K562 (cell line): ENCODE results near the gene MTA2. TPM values are rescaled to one million over a fixed set of nuclear protein-coding genes. Genes with fewer than 3 reads are reported as not detected.

ENCODE experiments used
- CREM ChIP-seq: IDR thresholded peaks from 2 replicates; pipeline ENCODE4 v1.6.1; 2014; ENCODE audit warnings: antibody characterized with exemption, low read depth
- EHMT2 ChIP-seq: fragments of 450-650 bp; IDR thresholded peaks from 2 replicates; pipeline ENCODE4 v1.6.1; 2018; ENCODE audit warnings: antibody characterized with exemption
- ELF1 ChIP-seq: fragments of 200-800 bp; sonication (Bioruptor generic); IDR thresholded peaks from 2 replicates; pipeline ENCODE4 v1.6.1; 2016; ENCODE audit warnings: missing genetic modification characterization, missing compliant biosample characterization
- FOSL1 ChIP-seq: fragments of 200-800 bp; sonication (Bioruptor generic); conservative IDR thresholded peaks from 2 replicates; pipeline ENCODE4 v1.6.1; 2016; ENCODE audit warnings: missing genetic modification characterization, missing compliant biosample characterization
- GATAD2A ChIP-seq: fragments of 450-650 bp; IDR thresholded peaks from 2 replicates; pipeline ENCODE4 v1.6.1; 2017
- GTF2A2 ChIP-seq: IDR thresholded peaks from 2 replicates; pipeline ENCODE4 v1.6.1; 2016; ENCODE audit warnings: mild to moderate bottlenecking, missing genetic modification characterization, missing compliant biosample characterization
- GTF2B ChIP-seq: IDR thresholded peaks from 2 replicates; pipeline ENCODE4 v1.6.1; 2011; ENCODE audit not compliant: insufficient read length; ENCODE audit errors: extremely low read depth
- HCFC1 ChIP-seq: IDR thresholded peaks from 2 replicates; pipeline ENCODE4 v1.6.1; 2012; ENCODE audit warnings: low read depth, low read length, improper control_type of control experiment
- HDAC2 ChIP-seq: fragments of 450-650 bp; IDR thresholded peaks from 2 replicates; pipeline ENCODE4 v1.6.1; 2016; ENCODE audit warnings: mild to moderate bottlenecking
- JUND ChIP-seq, 2 experiments: IDR thresholded peaks; 2 replicates in 1 of 2; 3 replicates in 1 of 2; pipeline ENCODE4 v1.6.1; 2011; ENCODE audit warnings: borderline replicate concordance in 2 of 2, low read depth in 2 of 2, low read length in 2 of 2, improper control_type of control experiment in 1 of 2, missing biosample characterization in 1 of 2, missing genetic modification characterization in 1 of 2, missing genetic modification reagents in 1 of 2
- MITF ChIP-seq: IDR thresholded peaks from 2 replicates; pipeline ENCODE4 v1.6.1; 2014; ENCODE audit warnings: antibody characterized with exemption
- MTA2 ChIP-seq: fragments of 450-650 bp; IDR thresholded peaks from 2 replicates; pipeline ENCODE4 v1.6.1; 2016; ENCODE audit warnings: low read depth
- MTF1 ChIP-seq: fragments of 250-450 bp; sonication (Bioruptor Pico); IDR thresholded peaks from 2 replicates; pipeline ENCODE4 v1.9.0; 2021; ENCODE audit warnings: moderate library complexity, mild to moderate bottlenecking, inconsistent platforms, borderline replicate concordance
- NFATC3 ChIP-seq: fragments of 450-650 bp; IDR thresholded peaks from 2 replicates; pipeline ENCODE4 v1.6.1; 2017; ENCODE audit warnings: mild to moderate bottlenecking
- PCBP1 ChIP-seq: fragments of 200-400 bp; formaldehyde crosslinking; IDR thresholded peaks from 2 replicates; pipeline ENCODE4 v1.6.1; 2018; ENCODE audit warnings: mild to moderate bottlenecking, low read depth, low read length; ENCODE audit not compliant: poor library complexity, severe bottlenecking
- PHF21A ChIP-seq: fragments of 450-650 bp; IDR thresholded peaks from 2 replicates; pipeline ENCODE4 v1.6.1; 2017; ENCODE audit warnings: low read depth, borderline replicate concordance
- RBM22 ChIP-seq: fragments of 200-400 bp; formaldehyde crosslinking; IDR thresholded peaks from 2 replicates; pipeline ENCODE4 v1.6.1; 2018; ENCODE audit warnings: low read length, low read depth; ENCODE audit not compliant: poor library complexity, severe bottlenecking
- RCOR1 ChIP-seq, 2 experiments: IDR thresholded peaks; 2 replicates each; pipeline ENCODE4 v1.6.1; 2012; ENCODE audit warnings: low read depth in 2 of 2, low read length in 2 of 2, borderline replicate concordance in 1 of 2, improper control_type of control experiment in 1 of 2
- SMAD3 ChIP-seq: fragments of 450-650 bp; formaldehyde crosslinking; conservative IDR thresholded peaks from 2 replicates; pipeline ENCODE4 v1.4.0; 2020; ENCODE audit warnings: mild to moderate bottlenecking
- SUPT5H ChIP-seq: fragments of 450-650 bp; IDR thresholded peaks from 2 replicates; pipeline ENCODE4 v1.6.1; 2016
- TBL1XR1 ChIP-seq, 2 experiments: IDR thresholded peaks; 2 replicates each; pipeline ENCODE4 v1.6.1; 2012; ENCODE audit warnings: improper control_type of control experiment in 2 of 2, low read length in 2 of 2, mild to moderate bottlenecking in 1 of 2
- TRIM25 ChIP-seq: fragments of 450-650 bp; IDR thresholded peaks from 2 replicates; pipeline ENCODE4 v1.7.0; 2016; ENCODE audit warnings: borderline replicate concordance
- ZNF146 ChIP-seq: IDR thresholded peaks from one replicate; pipeline ENCODE4 v1.6.1; 2018; ENCODE audit warnings: missing compliant biosample characterization; ENCODE audit not compliant: unreplicated experiment
- ZNF282 ChIP-seq: sonication (generic); formaldehyde crosslinking; IDR thresholded peaks from 2 replicates; pipeline ENCODE4 v1.8.1; 2023; ENCODE audit warnings: missing genetic modification reagents
- ZNF436 ChIP-seq: fragments of 250-450, 450-650 bp; sonication (Bioruptor Pico); formaldehyde crosslinking; IDR thresholded peaks from 2 replicates; pipeline ENCODE4 v1.7.0; 2020; ENCODE audit warnings: mild to moderate bottlenecking
- ZNF707 ChIP-seq: fragments of 250-450 bp; sonication (Bioruptor Pico); conservative IDR thresholded peaks from 2 replicates; pipeline ENCODE4 v1.8.0; 2022; ENCODE audit warnings: inconsistent platforms, mild to moderate bottlenecking, moderate library complexity
- ZNF830 ChIP-seq: fragments of 250-450 bp; sonication (Bioruptor Pico); IDR thresholded peaks from 2 replicates; pipeline ENCODE4 v1.5.0; 2021; ENCODE audit warnings: mild to moderate bottlenecking
- polyA plus RNA-seq, 8 experiments: library from polyadenylated mRNA; depleted of rRNA in 4 of 8; stranded (reverse) in 5 of 8; unstranded in 3 of 8; fragments of >200 nt; fragmentation: Nextera tagmentation in 2 of 8; fragmentation: Illumina TruSeq in 1 of 8; extraction: Ambion mirVana in 2 of 8; extraction: Trizol in 1 of 8; gene quantifications; 2 replicates each; pipeline versions ENCODE4 v1.2.1 to v1.2.3, GENCODE V29; 2011 to 2014; ENCODE audit warnings: inconsistent platforms in 1 of 8, missing spikeins in 1 of 8
- total RNA-seq, 7 experiments: library from RNA; depleted of rRNA in 6 of 7; stranded (reverse); fragments of >200 nt in 6 of 7; fragmentation: Illumina TruSeq in 2 of 7; extraction: Trizol in 2 of 7; gene quantifications; 2 replicates each; pipeline versions ENCODE4 v1.2.1 to v1.2.3, GENCODE V29; 2011 to 2021; ENCODE audit warnings: low replicate concordance in 1 of 7

Gene MTA2
- total and polyA plus RNA-seq, 9 of the 15 experiments (the other 6 are each of a cell fraction or from before 2014, with no cell fraction given): 6.2 to 220 (median 172) TPM

- TF ChIP-seq JUND (IDR thresholded peaks at IDR 0.05; ENCODE audit: borderline replicate concordance, low read depth, low read length) (peak; percentile 94), JUND (tag; IDR thresholded peaks at IDR 0.05; ENCODE audit: borderline replicate concordance, low read depth, low read length) (peak; percentile 91), MTF1 (CRISPR knock-in tag) (no peak), SUPT5H (peak; percentile 74), PCBP1 (peak; percentile 67), HDAC2 (peak; percentile 82), ZNF282 (CRISPR knock-in tag) (no peak), GTF2A2 (tag) (no peak), MTA2 (no peak), EHMT2 (no peak), SMAD3 (CRISPR knock-in tag) (no peak), TRIM25 (no peak), ELF1 (peak; percentile 96), CREM (peak; percentile 98), FOSL1 (tag) (peak; percentile 35), TBL1XR1 (IDR thresholded peaks at IDR 0.05; ENCODE audit: low read length in 2 of 2) (no peak), ZNF436 (CRISPR knock-in tag) (no peak), NFATC3 (no peak), RCOR1 (IDR thresholded peaks at IDR 0.05; ENCODE audit: borderline replicate concordance in 1 of 2, low read depth in 2 of 2, low read length in 2 of 2) (no peak), ZNF146 (CRISPR knock-in tag) (no peak), GATAD2A (no peak), PHF21A (no peak), RBM22 (peak; percentile 66), ZNF830 (CRISPR knock-in tag) (peak; percentile 75; the same call in 1 of the 2 replicates), GTF2B (no peak), HCFC1 (peak; percentile 74), ZNF707 (CRISPR knock-in tag) (no peak), MITF (0 out of 2 replicates have a peak, but pooled peaks have one; percentile 26)
Observed at GRCh38 chr11:62621567-62622470, 20.2 kb upstream of the MTA2 start, which contains the start of gene B3GAT3 (continued).
